HepG2 (cell line): ENCODE results near the gene SHISAL1. TPM values are rescaled to one million over a fixed set of nuclear protein-coding genes. Genes with fewer than 3 reads are reported as not detected.

ENCODE experiments used
- ATAC-seq: fragments of 200-7000 bp; cut with Tn5 transposase; 3 replicates; pipeline ENCODE4 v1.9.1; 2020; ENCODE audit warnings: mild to moderate bottlenecking, moderate library complexity
- BruUV-seq: library from RNA; stranded (reverse); fragments of 400-500 nt; replicated peaks from 2 replicates; lab custom pipeline; 2021; lab: Mats Ljungman, UMichigan
- CTCF ChIA-PET: fragments of 300-600 bp; formaldehyde crosslinking; extraction: SDS; loops from one replicate; lab custom pipeline; 2021; ENCODE audit warnings: low total read pairs, inconsistent platforms, low intra/inter-chr PET ratio; lab: Yijun Ruan, JAX
- POLR2A ChIA-PET: fragments of 350-600 bp; sonication (Branson Sonifier 250); formaldehyde crosslinking; loops from one replicate; lab custom pipeline; 2020; ENCODE audit warnings: antibody characterized with exemption, inconsistent platforms; lab: Yijun Ruan, JAX
- DNase-seq: peaks from one replicate; pipeline ENCODE4 v3.0.0-alpha.2; 2015; ENCODE audit warnings: low spot score
- FAIRE-seq: peaks from 3 replicates; lab custom pipeline; 2011; peaks lifted over from hg19 to GRCh38; lab: Jason Lieb, UNC
- H2AFZ ChIP-seq: one replicate; pipeline ENCODE4 v1.6.1; 2011; ENCODE audit warnings: low read length, inconsistent platforms
- H3K27ac ChIP-seq: fragments of 300-600 bp; 3 replicates; pipeline ENCODE4 v1.8.0; 2011; ENCODE audit warnings: mixed run types, mild to moderate bottlenecking, mixed read lengths, low read length, inconsistent platforms; ENCODE audit not compliant: insufficient read depth; ENCODE audit errors: extremely low read length
- H3K27me3 ChIP-seq, 2 experiments: fragments of 200-600 bp in 1 of 2; 2 replicates in 1 of 2; 3 replicates in 1 of 2; pipeline versions ENCODE4 v1.6.0 to v1.8.0; 2011; ENCODE audit warnings: low read length in 2 of 2, mild to moderate bottlenecking in 2 of 2, moderate library complexity in 2 of 2, inconsistent platforms in 1 of 2; ENCODE audit not compliant: insufficient read depth in 2 of 2, control insufficient read depth in 1 of 2
- H3K36me3 ChIP-seq, 2 experiments: fragments of 200-600 bp in 1 of 2; replicated peaks in 1 of 2; 2 replicates in 1 of 2; 3 replicates in 1 of 2; pipeline versions ENCODE4 v1.5.1 to v1.8.0; 2011; ENCODE audit warnings: low read length in 2 of 2, inconsistent platforms in 1 of 2; ENCODE audit not compliant: insufficient read depth in 2 of 2, control insufficient read depth in 1 of 2
- H3K4me1 ChIP-seq: 2 replicates; pipeline ENCODE4 v1.5.1; 2012; ENCODE audit warnings: low read length, inconsistent platforms; ENCODE audit not compliant: insufficient read depth
- H3K4me2 ChIP-seq: 2 replicates; pipeline ENCODE4 v1.6.0; 2011; ENCODE audit warnings: low read depth, low read length, inconsistent platforms
- H3K4me3 ChIP-seq, 3 experiments: fragments of 200-600 bp in 1 of 3; sonication (generic), shearing (Covaris generic) in 1 of 3; replicated peaks in 1 of 3; 2 replicates each; pipeline ENCODE4 v1.5.1; 2011 to 2016; ENCODE audit warnings: low read length in 3 of 3, inconsistent platforms in 2 of 3, low read depth in 2 of 3, mild to moderate bottlenecking in 2 of 3, control low read depth in 1 of 3, mixed read lengths in 1 of 3; ENCODE audit not compliant: insufficient read depth in 1 of 3
- H3K79me2 ChIP-seq: one replicate; pipeline ENCODE4 v1.6.1; 2011; ENCODE audit warnings: low read length, inconsistent platforms; ENCODE audit not compliant: insufficient read depth
- H3K9ac ChIP-seq: 2 replicates; pipeline ENCODE4 v1.6.0; 2011; ENCODE audit warnings: mild to moderate bottlenecking, low read depth, low read length, inconsistent platforms; ENCODE audit not compliant: insufficient read depth
- H3K9me3 ChIP-seq: 2 replicates; pipeline ENCODE4 v1.5.1; 2012; ENCODE audit warnings: mild to moderate bottlenecking, low read length
- H4K20me1 ChIP-seq: 2 replicates; pipeline ENCODE4 v1.6.0; 2011; ENCODE audit warnings: inconsistent platforms, mild to moderate bottlenecking, low read length, moderate library complexity; ENCODE audit not compliant: insufficient read depth
- CCAR2 ChIP-seq: fragments of 200-400 bp; formaldehyde crosslinking; optimal IDR thresholded peaks from 2 replicates; pipeline ENCODE3; 2018; ENCODE audit warnings: low read depth, mild to moderate bottlenecking, low read length, moderate library complexity
- CENPX ChIP-seq: sonication (generic); formaldehyde crosslinking; IDR thresholded peaks from 2 replicates; pipeline ENCODE4 v1.9.0; 2021; ENCODE audit warnings: mild to moderate bottlenecking, missing genetic modification reagents, moderate library complexity
- CHD4 ChIP-seq: fragments of 200-600 bp; sonication (generic); IDR thresholded peaks from 2 replicates; pipeline ENCODE4 v1.7.0; 2017; ENCODE audit warnings: mild to moderate bottlenecking, low read length, borderline replicate concordance
- HOXA3 ChIP-seq: sonication (generic); formaldehyde crosslinking; IDR thresholded peaks from 2 replicates; pipeline ENCODE4 v1.5.0; 2020; ENCODE audit warnings: missing genetic modification reagents
- KAT7 ChIP-seq: IDR thresholded peaks from 2 replicates; pipeline ENCODE4 v1.6.1; 2018; ENCODE audit warnings: borderline replicate concordance, missing compliant biosample characterization
- NFATC3 ChIP-seq: sonication (generic); formaldehyde crosslinking; IDR thresholded peaks from 2 replicates; pipeline ENCODE4 v1.5.1; 2020; ENCODE audit warnings: mild to moderate bottlenecking, missing genetic modification reagents
- ZBTB37 ChIP-seq: sonication (generic); formaldehyde crosslinking; IDR thresholded peaks from 2 replicates; pipeline ENCODE4 v1.4.0; 2020; ENCODE audit warnings: mild to moderate bottlenecking, missing genetic modification reagents
- WGBS: methylation state at CpG from one replicate; pipeline ENCODE4 v1.1.6; 2017; ENCODE audit warnings: low lambda C conversion rate; 5-methylcytosine and 5-hydroxymethylcytosine counted together
- in situ Hi-C: cut with HindIII; loops from 2 replicates; pipeline ENCODE4 v1.10.0; 2017; ENCODE audit warnings: low pct_unique_long_range_greater_than_20kb; ENCODE audit not compliant: extremely low pct_ligation_motif_present
- intact Hi-C: fragments of 100-400 bp; cut with micrococcal nuclease; formaldehyde crosslinking; loops from one replicate; pipeline ENCODE4 v1.10.0; 2022; ENCODE audit not compliant: unreplicated experiment
- polyA plus RNA-seq, 8 experiments: library from polyadenylated mRNA; depleted of rRNA in 3 of 8; stranded (reverse) in 7 of 8; unstranded in 1 of 8; fragments of >200 nt; fragmentation: Illumina TruSeq in 4 of 8; extraction: Trizol in 4 of 8; gene quantifications; 2 replicates each; pipeline versions ENCODE4 v1.2.1 to v1.2.3, GENCODE V29; 2011 to 2016; ENCODE audit warnings: low read depth in 4 of 8, missing spikeins in 1 of 8, mixed read lengths in 1 of 8; ENCODE audit not compliant: insufficient read depth in 1 of 8
- total RNA-seq, 5 experiments: library from RNA; depleted of rRNA; stranded (reverse); fragments of >200 nt; fragmentation: Illumina TruSeq; extraction: Trizol; gene quantifications; 2 replicates each; pipeline ENCODE4 v1.2.3, GENCODE V29; 2016; ENCODE audit warnings: low read depth in 1 of 5
- TF ChIP-seq, protein P1 (sequence below): sonication (generic); formaldehyde crosslinking; IDR thresholded peaks from 2 replicates; pipeline ENCODE4 v1.4.0; 2020; ENCODE audit warnings: mild to moderate bottlenecking, missing genetic modification reagents

SHISAL1 gene
- total and polyA plus RNA-seq, 2 of the 13 experiments (the other 11 are each of a cell fraction or from before 2014, with no cell fraction given), result not detected

GRCh38 chr22:44267856-44268255 lies 44.9 kb downstream of the SHISAL1 start (continued):
- TF ChIP-seq CENPX (CRISPR knock-in tag) (no peak), NFATC3 (CRISPR knock-in tag) (no peak)

- Histone ChIP-seq H3K4me3 (no peak overlapping the region), H3K36me3 (no peaks in the 10 kb centered on the region), H3K4me1 (no peaks in the 10 kb centered on the region), H4K20me1 (no peaks in the 10 kb centered on the region), H2AFZ (no peak overlapping the region), H3K79me2 (no peaks in the 10 kb centered on the region), H3K27me3 (peaks cover 1 to 10% of the 10 kb centered on the region in 2 experiments; a peak in 2 of 5 replicates), H3K27ac (no peak overlapping the region), H3K4me2 (no peak overlapping the region), H3K9ac (no peak overlapping the region), H3K9me3 (no peaks in the 10 kb centered on the region)
- no peak for TF ChIP-seq ZBTB37 (CRISPR knock-in tag)
- no peak for TF ChIP-seq KAT7
- TF ChIP-seq CCAR2, result no peak
- no peak for TF ChIP-seq HOXA3
- TF ChIP-seq, protein P1, sequence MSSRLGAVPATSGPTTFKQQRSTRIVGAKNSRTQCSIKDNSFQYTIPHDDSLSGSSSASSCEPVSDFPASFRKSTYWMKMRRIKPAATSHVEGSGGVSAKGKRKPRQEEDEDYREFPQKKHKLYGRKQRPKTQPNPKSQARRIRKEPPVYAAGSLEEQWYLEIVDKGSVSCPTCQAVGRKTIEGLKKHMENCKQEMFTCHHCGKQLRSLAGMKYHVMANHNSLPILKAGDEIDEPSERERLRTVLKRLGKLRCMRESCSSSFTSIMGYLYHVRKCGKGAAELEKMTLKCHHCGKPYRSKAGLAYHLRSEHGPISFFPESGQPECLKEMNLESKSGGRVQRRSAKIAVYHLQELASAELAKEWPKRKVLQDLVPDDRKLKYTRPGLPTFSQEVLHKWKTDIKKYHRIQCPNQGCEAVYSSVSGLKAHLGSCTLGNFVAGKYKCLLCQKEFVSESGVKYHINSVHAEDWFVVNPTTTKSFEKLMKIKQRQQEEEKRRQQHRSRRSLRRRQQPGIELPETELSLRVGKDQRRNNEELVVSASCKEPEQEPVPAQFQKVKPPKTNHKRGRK, result no peak
- TF ChIP-seq CHD4, result no peak
- DNase-seq (no peak), ATAC-seq (no peak), FAIRE-seq (no peak)
- ChIA-PET POLR2A (no interaction called here), CTCF (no interaction called here)
- intact Hi-C loops (no loop called here), in situ Hi-C loops (no loop called here)
- no TSS peak for BruUV-seq
- 25% methylated on average over 12 of the region's 26 CpGs for WGBS
Measured at GRCh38 chr22:44266796-44267760, 45.7 kb downstream of the SHISAL1 start.
